SH-SY5Y (cell line): ENCODE results near the gene WFDC12.

Source experiments
- GATA2 ChIP-seq: IDR thresholded peaks from 2 replicates; pipeline ENCODE4 v1.6.1; 2011; ENCODE audit warnings: mild to moderate bottlenecking, low read depth, low read length
- GATA3 ChIP-seq: IDR thresholded peaks from 2 replicates; pipeline ENCODE4 v1.6.1; 2011; ENCODE audit warnings: low read depth, mild to moderate bottlenecking, low read length, moderate library complexity

DNA sequence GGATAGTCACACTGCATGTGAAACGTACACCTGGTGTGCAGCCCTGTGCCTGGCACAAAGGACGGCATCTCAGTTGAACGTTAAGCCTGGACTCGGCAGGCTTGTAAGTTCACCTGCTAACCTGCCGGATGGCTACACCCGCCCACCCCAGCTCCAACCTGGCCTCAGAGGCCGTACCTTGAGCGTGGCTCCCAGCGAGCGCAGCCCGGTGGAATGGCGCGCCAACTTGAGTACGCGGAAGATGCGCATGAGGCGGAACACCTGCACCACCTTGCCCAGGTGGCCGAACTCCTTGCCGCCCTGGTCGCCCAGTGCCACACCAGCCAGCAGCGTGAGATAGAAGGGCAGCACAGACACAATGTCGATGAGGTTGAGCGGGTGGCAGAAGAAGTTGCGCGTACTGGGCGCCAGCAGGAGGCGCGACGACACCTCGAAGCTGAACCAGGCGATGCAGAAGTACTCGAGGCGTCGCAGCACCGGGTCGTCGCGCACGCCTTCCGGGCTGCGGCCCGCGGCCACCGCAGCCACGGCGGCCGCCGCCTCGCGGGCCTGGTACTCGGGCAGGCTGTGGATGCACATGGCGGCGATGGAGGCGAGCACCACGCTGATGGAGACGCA lies 26.7 kb downstream of the WFDC12 start:
- TF ChIP-seq GATA2 (no peak), GATA3 (no peak)
